ENCODE measurements around the gene RHOT2.

GRCh38 chr16:662597-662996, 5.3 kb upstream of the RHOT2 start:
- no peak for TF ChIP-seq CTCF (optimal IDR thresholded peaks at IDR 0.05 in 1 of 3, IDR thresholded peaks at IDR 0.05 in 1 of 3, conservative IDR thresholded peaks at IDR 0.05 in 1 of 3; ENCODE audit: extremely low read depth in 1 of 3, insufficient read depth in 2 of 3, low read length in 3 of 3)
- TF ChIP-seq EZH2 (IDR thresholded peaks at IDR 0.05; ENCODE audit: low read length) = no peak

Measured in keratinocyte (primary cell).